Colon (tissue), 2 donors: Measurements from ENCODE around the gene MAST4.

ENCODE experiments used
- FAIRE-seq: peaks from 2 replicates; lab custom pipeline; 2012; peaks lifted over from hg19 to GRCh38; lab: Jason Lieb, UNC
- donor health status: control.
- donor health status: control.

MAST4 gene

GRCh38 chr5:66909364-66909763 lies 313.2 kb downstream of the MAST4 start:
- no peak for FAIRE-seq

- FAIRE-seq = no peak
Measured at GRCh38 chr5:66912787-66913186, 316.6 kb downstream of the MAST4 start.

GRCh38 chr5:66915531-66915930 lies 319.3 kb downstream of the MAST4 start:
- no peak for FAIRE-seq

GRCh38 chr5:66922881-66923280 lies 326.7 kb downstream of the MAST4 start:
- FAIRE-seq = no peak

- FAIRE-seq = no peak
Measured at GRCh38 chr5:66923457-66923856, 327.3 kb downstream of the MAST4 start.

- no peak for FAIRE-seq
Measured at GRCh38 chr5:66923922-66924321, 327.7 kb downstream of the MAST4 start.

GRCh38 chr5:66927140-66927539 lies 330.9 kb downstream of the MAST4 start:
- no peak for FAIRE-seq

- FAIRE-seq = no peak
Measured at GRCh38 chr5:66929281-66929680, 333.1 kb downstream of the MAST4 start.

GRCh38 chr5:66929995-66930394 lies 333.8 kb downstream of the MAST4 start:
- FAIRE-seq = no peak

GRCh38 chr5:66931651-66932050 lies 335.5 kb downstream of the MAST4 start:
- FAIRE-seq = no peak

- FAIRE-seq = no peak
Measured at GRCh38 chr5:66932457-66932856, 336.3 kb downstream of the MAST4 start.

GRCh38 chr5:66933066-66933465 lies 336.9 kb downstream of the MAST4 start:
- FAIRE-seq = no peak

- FAIRE-seq = no peak
Measured at GRCh38 chr5:66939094-66939493, 342.9 kb downstream of the MAST4 start.

- FAIRE-seq = no peak
Measured at GRCh38 chr5:66945389-66946349, 349.5 kb downstream of the MAST4 start.

GRCh38 chr5:66947458-66947857 lies 351.3 kb downstream of the MAST4 start:
- FAIRE-seq = no peak

- FAIRE-seq = no peak
Measured at GRCh38 chr5:66949066-66949465, 352.9 kb downstream of the MAST4 start.

GRCh38 chr5:66952153-66952552 lies 356.0 kb downstream of the MAST4 start:
- FAIRE-seq = no peak

- no peak for FAIRE-seq
Measured at GRCh38 chr5:66956439-66956838, 360.2 kb downstream of the MAST4 start.

- no peak for FAIRE-seq
Measured at GRCh38 chr5:66958201-66958979, 362.2 kb downstream of the MAST4 start.

- no peak for FAIRE-seq
Measured at GRCh38 chr5:66958980-66959641, 362.9 kb downstream of the MAST4 start.

GRCh38 chr5:66959653-66960052 lies 363.5 kb downstream of the MAST4 start:
- FAIRE-seq = no peak

GRCh38 chr5:66960369-66961137 lies 364.4 kb downstream of the MAST4 start:
- FAIRE-seq = no peak
